ENCODE results near the gene GRID2.

DNA sequence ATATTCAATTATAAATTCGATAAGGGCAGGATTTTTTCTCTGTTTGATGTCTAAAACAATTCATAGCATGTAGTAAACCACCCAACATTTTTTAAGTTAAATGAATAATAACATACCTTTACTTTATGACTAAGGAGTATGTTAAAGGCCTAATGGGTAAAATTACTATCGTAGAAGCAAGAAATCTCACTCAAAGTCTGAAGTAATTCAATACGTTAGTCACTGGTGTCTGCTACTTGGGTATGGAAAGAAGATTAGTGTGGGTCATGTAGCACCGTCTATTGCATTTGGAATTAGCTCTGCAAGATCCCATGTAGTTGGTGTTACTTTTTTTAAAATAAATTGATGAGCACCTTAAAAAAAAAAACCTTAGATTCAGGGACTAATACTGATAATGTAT, 374.5 kb downstream of the GRID2 start:
- TF ChIP-seq, protein P1, sequence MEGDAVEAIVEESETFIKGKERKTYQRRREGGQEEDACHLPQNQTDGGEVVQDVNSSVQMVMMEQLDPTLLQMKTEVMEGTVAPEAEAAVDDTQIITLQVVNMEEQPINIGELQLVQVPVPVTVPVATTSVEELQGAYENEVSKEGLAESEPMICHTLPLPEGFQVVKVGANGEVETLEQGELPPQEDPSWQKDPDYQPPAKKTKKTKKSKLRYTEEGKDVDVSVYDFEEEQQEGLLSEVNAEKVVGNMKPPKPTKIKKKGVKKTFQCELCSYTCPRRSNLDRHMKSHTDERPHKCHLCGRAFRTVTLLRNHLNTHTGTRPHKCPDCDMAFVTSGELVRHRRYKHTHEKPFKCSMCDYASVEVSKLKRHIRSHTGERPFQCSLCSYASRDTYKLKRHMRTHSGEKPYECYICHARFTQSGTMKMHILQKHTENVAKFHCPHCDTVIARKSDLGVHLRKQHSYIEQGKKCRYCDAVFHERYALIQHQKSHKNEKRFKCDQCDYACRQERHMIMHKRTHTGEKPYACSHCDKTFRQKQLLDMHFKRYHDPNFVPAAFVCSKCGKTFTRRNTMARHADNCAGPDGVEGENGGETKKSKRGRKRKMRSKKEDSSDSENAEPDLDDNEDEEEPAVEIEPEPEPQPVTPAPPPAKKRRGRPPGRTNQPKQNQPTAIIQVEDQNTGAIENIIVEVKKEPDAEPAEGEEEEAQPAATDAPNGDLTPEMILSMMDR (IDR thresholded peaks at IDR 0.05): no peak
- no peak for TF ChIP-seq POLR2A (IDR thresholded peaks at IDR 0.05)
